HepG2 (cell line): ENCODE measurements around the gene INAFM1. TPM values are rescaled to one million over a fixed set of nuclear protein-coding genes. Genes with fewer than 3 reads are reported as not detected.

Source experiments
- ATAC-seq: fragments of 200-7000 bp; cut with Tn5 transposase; 3 replicates; pipeline ENCODE4 v1.9.1; 2020; ENCODE audit warnings: mild to moderate bottlenecking, moderate library complexity
- BruUV-seq: library from RNA; stranded (reverse); fragments of 400-500 nt; replicated peaks from 2 replicates; lab custom pipeline; 2021; lab: Mats Ljungman, UMichigan
- CTCF ChIA-PET: fragments of 300-600 bp; formaldehyde crosslinking; extraction: SDS; loops from one replicate; lab custom pipeline; 2021; ENCODE audit warnings: low total read pairs, inconsistent platforms, low intra/inter-chr PET ratio; lab: Yijun Ruan, JAX
- POLR2A ChIA-PET: fragments of 350-600 bp; sonication (Branson Sonifier 250); formaldehyde crosslinking; loops from one replicate; lab custom pipeline; 2020; ENCODE audit warnings: antibody characterized with exemption, inconsistent platforms; lab: Yijun Ruan, JAX
- DNase-seq: peaks from one replicate; pipeline ENCODE4 v3.0.0-alpha.2; 2015; ENCODE audit warnings: low spot score
- FAIRE-seq: peaks from 3 replicates; lab custom pipeline; 2011; peaks lifted over from hg19 to GRCh38; lab: Jason Lieb, UNC
- H2AFZ ChIP-seq: one replicate; pipeline ENCODE4 v1.6.1; 2011; ENCODE audit warnings: low read length, inconsistent platforms
- H3K27ac ChIP-seq: fragments of 300-600 bp; 3 replicates; pipeline ENCODE4 v1.8.0; 2011; ENCODE audit warnings: mixed run types, mild to moderate bottlenecking, mixed read lengths, low read length, inconsistent platforms; ENCODE audit not compliant: insufficient read depth; ENCODE audit errors: extremely low read length
- H3K27me3 ChIP-seq, 2 experiments: fragments of 200-600 bp in 1 of 2; 2 replicates in 1 of 2; 3 replicates in 1 of 2; pipeline versions ENCODE4 v1.6.0 to v1.8.0; 2011; ENCODE audit warnings: low read length in 2 of 2, mild to moderate bottlenecking in 2 of 2, moderate library complexity in 2 of 2, inconsistent platforms in 1 of 2; ENCODE audit not compliant: insufficient read depth in 2 of 2, control insufficient read depth in 1 of 2
- H3K36me3 ChIP-seq, 2 experiments: fragments of 200-600 bp in 1 of 2; replicated peaks in 1 of 2; 2 replicates in 1 of 2; 3 replicates in 1 of 2; pipeline versions ENCODE4 v1.5.1 to v1.8.0; 2011; ENCODE audit warnings: low read length in 2 of 2, inconsistent platforms in 1 of 2; ENCODE audit not compliant: insufficient read depth in 2 of 2, control insufficient read depth in 1 of 2
- H3K4me1 ChIP-seq: 2 replicates; pipeline ENCODE4 v1.5.1; 2012; ENCODE audit warnings: low read length, inconsistent platforms; ENCODE audit not compliant: insufficient read depth
- H3K4me2 ChIP-seq: 2 replicates; pipeline ENCODE4 v1.6.0; 2011; ENCODE audit warnings: low read depth, low read length, inconsistent platforms
- H3K4me3 ChIP-seq, 3 experiments: fragments of 200-600 bp in 1 of 3; sonication (generic), shearing (Covaris generic) in 1 of 3; replicated peaks in 1 of 3; 2 replicates each; pipeline ENCODE4 v1.5.1; 2011 to 2016; ENCODE audit warnings: low read length in 3 of 3, inconsistent platforms in 2 of 3, low read depth in 2 of 3, mild to moderate bottlenecking in 2 of 3, control low read depth in 1 of 3, mixed read lengths in 1 of 3; ENCODE audit not compliant: insufficient read depth in 1 of 3
- H3K79me2 ChIP-seq: one replicate; pipeline ENCODE4 v1.6.1; 2011; ENCODE audit warnings: low read length, inconsistent platforms; ENCODE audit not compliant: insufficient read depth
- H3K9ac ChIP-seq: 2 replicates; pipeline ENCODE4 v1.6.0; 2011; ENCODE audit warnings: mild to moderate bottlenecking, low read depth, low read length, inconsistent platforms; ENCODE audit not compliant: insufficient read depth
- H3K9me3 ChIP-seq: 2 replicates; pipeline ENCODE4 v1.5.1; 2012; ENCODE audit warnings: mild to moderate bottlenecking, low read length
- H4K20me1 ChIP-seq: 2 replicates; pipeline ENCODE4 v1.6.0; 2011; ENCODE audit warnings: inconsistent platforms, mild to moderate bottlenecking, low read length, moderate library complexity; ENCODE audit not compliant: insufficient read depth
- E2F5 ChIP-seq: sonication (generic); formaldehyde crosslinking; conservative IDR thresholded peaks from 2 replicates; pipeline ENCODE4 v1.4.0; 2020; ENCODE audit warnings: missing genetic modification reagents
- GLI4 ChIP-seq: sonication (generic); formaldehyde crosslinking; IDR thresholded peaks from 2 replicates; pipeline ENCODE4 v1.5.1; 2020; ENCODE audit warnings: missing genetic modification reagents, mild to moderate bottlenecking, moderate library complexity, borderline replicate concordance
- HDAC1 ChIP-seq: sonication (generic); formaldehyde crosslinking; IDR thresholded peaks from 2 replicates; pipeline ENCODE4 v1.5.1; 2020; ENCODE audit warnings: mild to moderate bottlenecking, missing genetic modification reagents
- HOMEZ ChIP-seq: IDR thresholded peaks from 2 replicates; pipeline ENCODE4 v1.6.1; 2016; ENCODE audit warnings: low read depth
- KLF9 ChIP-seq: IDR thresholded peaks from 2 replicates; pipeline ENCODE4 v1.6.1; 2016; ENCODE audit warnings: low read depth
- NCOA1 ChIP-seq: sonication (generic); formaldehyde crosslinking; IDR thresholded peaks from 2 replicates; pipeline ENCODE4 v1.9.0; 2021; ENCODE audit warnings: missing genetic modification reagents
- NFIB ChIP-seq: sonication (generic); formaldehyde crosslinking; IDR thresholded peaks from 2 replicates; pipeline ENCODE4 v1.9.0; 2021; ENCODE audit warnings: missing genetic modification reagents, mild to moderate bottlenecking, borderline replicate concordance
- SP4 ChIP-seq: sonication (generic); formaldehyde crosslinking; IDR thresholded peaks from 2 replicates; pipeline ENCODE4 v1.8.1; 2023; ENCODE audit warnings: mild to moderate bottlenecking, missing genetic modification reagents
- ZNF12 ChIP-seq: sonication (generic); formaldehyde crosslinking; IDR thresholded peaks from 2 replicates; pipeline ENCODE4 v1.5.0; 2020; ENCODE audit warnings: missing genetic modification reagents
- ZNF121 ChIP-seq: sonication (generic); formaldehyde crosslinking; IDR thresholded peaks from 2 replicates; pipeline ENCODE4 v1.5.0; 2020; ENCODE audit warnings: mild to moderate bottlenecking, missing genetic modification reagents
- ZNF256 ChIP-seq: sonication (generic); formaldehyde crosslinking; conservative IDR thresholded peaks from 2 replicates; pipeline ENCODE4 v1.4.0; 2020; ENCODE audit warnings: missing genetic modification reagents
- ZNF547 ChIP-seq: sonication (generic); formaldehyde crosslinking; IDR thresholded peaks from 2 replicates; pipeline ENCODE4 v1.5.1; 2020; ENCODE audit warnings: mild to moderate bottlenecking, missing genetic modification reagents
- ZNF564 ChIP-seq: sonication (generic); formaldehyde crosslinking; IDR thresholded peaks from 2 replicates; pipeline ENCODE4 v1.8.1; 2023; ENCODE audit warnings: mild to moderate bottlenecking, missing genetic modification reagents
- ZNF597 ChIP-seq: sonication (generic); formaldehyde crosslinking; IDR thresholded peaks from 2 replicates; pipeline ENCODE4 v1.5.0; 2020; ENCODE audit warnings: missing genetic modification reagents
- ZNF652 ChIP-seq: IDR thresholded peaks from 2 replicates; pipeline ENCODE4 v1.6.1; 2016; ENCODE audit warnings: low read depth, borderline replicate concordance
- WGBS: methylation state at CpG from one replicate; pipeline ENCODE4 v1.1.6; 2017; ENCODE audit warnings: low lambda C conversion rate; 5-methylcytosine and 5-hydroxymethylcytosine counted together
- in situ Hi-C: cut with HindIII; loops from 2 replicates; pipeline ENCODE4 v1.10.0; 2017; ENCODE audit warnings: low pct_unique_long_range_greater_than_20kb; ENCODE audit not compliant: extremely low pct_ligation_motif_present
- intact Hi-C: fragments of 100-400 bp; cut with micrococcal nuclease; formaldehyde crosslinking; loops from one replicate; pipeline ENCODE4 v1.10.0; 2022; ENCODE audit not compliant: unreplicated experiment
- polyA plus RNA-seq, 8 experiments: library from polyadenylated mRNA; depleted of rRNA in 3 of 8; stranded (reverse) in 7 of 8; unstranded in 1 of 8; fragments of >200 nt; fragmentation: Illumina TruSeq in 4 of 8; extraction: Trizol in 4 of 8; gene quantifications; 2 replicates each; pipeline versions ENCODE4 v1.2.1 to v1.2.3, GENCODE V29; 2011 to 2016; ENCODE audit warnings: low read depth in 4 of 8, missing spikeins in 1 of 8, mixed read lengths in 1 of 8; ENCODE audit not compliant: insufficient read depth in 1 of 8
- total RNA-seq, 5 experiments: library from RNA; depleted of rRNA; stranded (reverse); fragments of >200 nt; fragmentation: Illumina TruSeq; extraction: Trizol; gene quantifications; 2 replicates each; pipeline ENCODE4 v1.2.3, GENCODE V29; 2016; ENCODE audit warnings: low read depth in 1 of 5

INAFM1 gene
- total and polyA plus RNA-seq, 2 of the 13 experiments (the other 11 are each of a cell fraction or from before 2014, with no cell fraction given) = 0.88 to 1.9 TPM

GRCh38 chr19:47306303-47306702 lies 31.6 kb downstream of the INAFM1 start:
- Histone ChIP-seq H2AFZ (no peak overlapping the region), H3K4me3 (no peak overlapping the region), H3K9ac (no peak overlapping the region), H3K4me1 (peaks cover 36% of the 10 kb centered on the region), H4K20me1 (no peaks in the 10 kb centered on the region), H3K4me2 (no peak overlapping the region), H3K27me3 (0 out of 5 replicates have a peak, but pooled peaks cover 0 to 1% of the 10 kb centered on the region in 2 experiments), H3K79me2 (no peaks in the 10 kb centered on the region), H3K9me3 (no peaks in the 10 kb centered on the region)
- WGBS = 59% methylated on average over 3 of the region's 3 CpGs
- no peak for ATAC-seq
- no peak for FAIRE-seq
- BruUV-seq = no TSS peak
- CTCF ChIA-PET = no interaction called here
- intact Hi-C loops = no loop called here
- DNase-seq = no peak
- in situ Hi-C loops = no loop called here
- TF ChIP-seq ZNF121 (CRISPR knock-in tag) (peak; percentile 91), HDAC1 (CRISPR knock-in tag) (no peak), ZNF256 (CRISPR knock-in tag) (no peak), ZNF564 (no peak), SP4 (no peak), KLF9 (CRISPR knock-in tag) (no peak), ZNF597 (no peak)
- TF ChIP-seq, all 625 proteins: peak for 1
- POLR2A ChIA-PET = interaction anchor here (0.9 kb wide), 1 partner anchor 45 kb away, joined by 3 read pairs; no protein-coding TSS in a partner anchor
- Histone ChIP-seq H3K27ac (no peak overlapping the region), H3K36me3 (no peaks in the 10 kb centered on the region)

- CTCF ChIA-PET = no interaction called here
Measured at GRCh38 chr19:47309038-47309437, 34.4 kb downstream of the INAFM1 start.

More at GRCh38 chr19:47309038-47309437, 34.4 kb downstream of the INAFM1 start:
- POLR2A ChIA-PET = interaction anchor here (1.4 kb wide), 1 partner anchor 40 kb away, joined by 7 read pairs; the partner anchor contains the start of gene DHX34
- peak overlapping the region; percentile 73; the same call in 1 of the 2 replicates for H3K4me2 ChIP-seq
- 49% methylated on average over 8 of the region's 8 CpGs for WGBS
- H2AFZ ChIP-seq = no peak overlapping the region
- no TSS peak for BruUV-seq
- ATAC-seq (no peak), FAIRE-seq (no peak), DNase-seq (no peak)
- no peak overlapping the region for H3K27ac ChIP-seq
- 0 out of 5 replicates have a peak, but pooled peaks cover 0 to 1% of the 10 kb centered on the region in 2 experiments for H3K27me3 ChIP-seq
- intact Hi-C loops (no loop called here), in situ Hi-C loops (no loop called here)
- H3K9me3 ChIP-seq = no peaks in the 10 kb centered on the region
- H3K79me2 ChIP-seq = no peaks in the 10 kb centered on the region
- H3K4me1 ChIP-seq = peaks cover 55% of the 10 kb centered on the region
- no peak overlapping the region for H3K9ac ChIP-seq
- no peaks in the 10 kb centered on the region for H3K36me3 ChIP-seq
- H3K4me3 ChIP-seq = no peak overlapping the region
- TF ChIP-seq ZNF652 (CRISPR knock-in tag) (no peak), NCOA1 (no peak), GLI4 (CRISPR knock-in tag) (no peak), NFIB (CRISPR knock-in tag) (no peak), ZNF12 (CRISPR knock-in tag) (no peak), ZNF547 (CRISPR knock-in tag) (no peak), E2F5 (CRISPR knock-in tag) (no peak), HOMEZ (no peak)
- no peaks in the 10 kb centered on the region for H4K20me1 ChIP-seq
